HG03025 (cell line): ENCODE data around the gene TTC13.

Experiments used
- ATAC-seq: cut with Tn5 transposase; IDR thresholded peaks from one replicate; pipeline ENCODE4 v1.9.1; 2021; ENCODE audit warnings: mild to moderate bottlenecking, moderate library complexity; ENCODE audit not compliant: unreplicated experiment, low FRiP score

Gene TTC13

DNA sequence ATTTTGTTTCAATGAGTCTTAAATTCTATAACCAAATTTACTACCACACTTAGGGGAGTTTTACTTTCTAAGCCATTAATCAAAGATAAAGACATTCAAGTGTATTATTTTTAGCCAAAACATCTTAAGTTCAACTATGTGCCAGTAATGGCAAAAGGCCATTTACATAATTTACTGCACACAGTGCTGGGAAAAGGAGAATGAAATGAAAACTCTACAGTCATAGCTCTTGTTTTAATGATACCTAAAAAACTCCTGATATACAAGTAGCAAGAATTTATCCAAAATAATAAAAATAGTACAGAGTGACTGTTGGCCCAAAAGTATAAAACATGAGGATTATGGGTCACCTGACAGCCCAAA is 67.9 kb downstream of the TTC13 start:
- ATAC-seq = no peak

DNA sequence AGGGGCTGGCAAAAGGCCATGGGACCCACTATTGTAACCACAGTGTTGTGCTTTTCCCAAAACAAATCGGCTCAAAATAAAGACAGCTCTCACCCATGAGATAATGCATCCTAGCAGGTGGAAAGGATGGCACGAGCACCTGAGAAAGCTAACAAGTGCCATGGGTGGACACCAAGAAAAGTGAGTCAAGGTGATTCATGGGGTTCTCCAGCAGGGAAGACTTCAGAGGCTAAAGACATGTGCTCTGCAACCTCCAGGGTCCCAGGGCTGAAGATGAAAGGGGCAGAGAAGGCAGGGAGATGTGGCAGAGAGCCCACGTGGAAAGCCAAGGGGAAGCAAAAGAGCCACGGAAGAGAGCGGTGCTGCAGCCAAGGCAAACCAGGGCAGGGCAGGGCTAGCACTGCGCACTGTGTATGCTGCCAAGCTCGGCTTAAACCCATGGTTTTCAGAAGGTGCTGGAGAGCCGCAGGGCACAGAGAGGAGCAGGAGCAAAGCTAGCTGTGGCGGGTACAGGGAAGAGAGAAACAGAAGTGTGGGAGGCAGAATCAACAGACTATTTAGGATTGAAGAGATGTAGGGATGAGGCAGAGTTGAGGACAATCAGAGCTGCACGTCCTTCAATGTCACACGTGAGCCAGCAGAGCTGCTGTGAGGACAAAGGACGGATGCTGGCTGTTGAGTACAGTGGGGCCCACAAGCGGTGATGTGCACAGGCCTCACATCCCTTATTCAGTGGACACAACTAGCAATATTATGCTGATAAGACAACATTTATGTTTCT is 68.5 kb downstream of the TTC13 start:
- ATAC-seq = no peak

GRCh38 chr1:230907472-230908205 is 71.0 kb downstream of the TTC13 start:
- ATAC-seq = no peak

DNA sequence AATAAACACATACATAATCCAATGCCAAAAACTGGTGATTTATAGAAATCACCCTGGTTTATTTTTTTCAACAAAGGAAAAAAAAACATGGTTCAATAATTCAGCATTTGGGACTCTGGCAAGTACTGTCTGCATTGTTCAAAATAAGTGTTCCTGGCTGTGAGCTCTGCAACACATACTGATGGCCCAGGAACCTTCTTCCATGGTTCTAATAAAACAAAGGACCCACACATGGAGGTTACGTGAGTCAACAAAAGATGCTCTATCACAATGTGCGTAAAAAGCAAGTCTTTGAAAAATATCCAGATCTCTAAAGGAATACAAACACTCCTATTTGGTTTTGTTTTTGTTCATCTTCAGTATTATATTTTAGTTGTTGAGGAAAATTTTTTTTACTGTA is 72.4 kb downstream of the TTC13 start:
- ATAC-seq = no peak

- ATAC-seq = no peak
Measured at GRCh38 chr1:230905733-230906132, 72.9 kb downstream of the TTC13 start.

DNA sequence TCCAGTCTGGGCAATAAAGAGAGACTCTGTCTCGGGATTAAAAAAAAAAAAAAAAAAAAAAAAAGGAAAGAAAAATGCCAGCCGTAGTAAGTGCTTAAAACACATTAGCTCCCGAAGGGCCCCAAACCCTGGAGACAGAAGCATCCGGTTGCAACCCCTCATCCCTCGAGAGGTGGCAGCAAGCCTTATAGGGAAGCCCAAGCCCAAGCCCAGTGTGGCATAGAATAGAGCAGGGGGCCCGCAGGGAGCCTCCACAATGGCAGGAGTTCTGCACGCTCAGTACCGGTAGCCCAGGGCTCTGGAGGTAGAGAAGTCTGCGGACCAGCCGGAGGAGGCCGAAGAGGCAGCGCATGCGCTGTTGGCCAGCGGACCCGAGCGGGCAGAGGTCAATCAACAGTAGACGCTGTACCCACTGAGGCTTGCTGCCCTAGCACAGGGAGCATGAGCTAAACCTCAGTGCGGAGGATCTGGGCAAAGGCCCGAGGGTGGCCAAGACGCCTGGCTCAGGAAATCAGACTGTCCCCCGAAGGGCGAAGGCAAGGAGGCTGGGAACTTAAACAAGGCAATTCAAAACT is 76.2 kb downstream of the TTC13 start:
- ATAC-seq = no peak

DNA sequence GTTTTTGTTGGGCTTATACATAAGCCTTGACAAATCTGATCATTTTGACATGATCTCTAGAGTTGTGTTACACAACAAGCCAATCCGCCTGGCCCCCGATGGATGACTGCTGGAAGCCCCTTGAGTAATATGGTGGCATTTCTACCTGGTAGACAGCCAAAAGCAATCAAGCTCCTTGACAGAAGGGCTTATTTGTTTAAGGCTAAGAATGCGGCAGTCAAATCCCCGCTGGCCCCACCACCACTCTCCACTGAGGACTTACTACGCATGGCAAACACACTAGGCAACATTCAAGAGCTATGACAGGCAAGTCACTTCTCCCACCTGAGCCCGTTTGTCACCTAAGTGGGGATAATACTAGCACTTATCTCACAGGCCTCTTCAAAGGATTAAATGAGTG is 77.0 kb downstream of the TTC13 start:
- no peak for ATAC-seq

- ATAC-seq = no peak
Measured at GRCh38 chr1:230900984-230901383, 77.7 kb downstream of the TTC13 start.

DNA sequence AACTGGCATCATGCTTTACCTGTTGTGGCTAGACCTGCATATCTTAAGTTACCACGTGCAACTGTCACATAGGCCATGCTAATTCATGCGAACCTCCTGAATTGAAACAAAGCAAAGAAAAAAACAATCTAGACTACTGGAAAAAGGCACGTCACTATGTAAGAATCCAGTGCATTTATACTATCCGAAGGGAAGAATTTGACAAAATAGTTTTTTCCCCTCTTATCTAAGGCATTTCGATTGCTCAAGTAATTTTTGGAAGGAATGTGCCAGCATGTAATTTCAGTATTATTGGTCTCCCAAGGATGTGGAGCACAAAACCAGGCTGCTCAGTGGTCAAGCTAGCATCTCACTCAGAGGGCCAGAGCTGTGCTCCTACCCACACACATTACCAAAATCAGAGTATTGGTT is 78.8 kb downstream of the TTC13 start:
- ATAC-seq = no peak

- no peak for ATAC-seq
Measured at GRCh38 chr1:230898748-230899147, 79.9 kb downstream of the TTC13 start.

GRCh38 chr1:230898144-230898543 is 80.5 kb downstream of the TTC13 start:
- no peak for ATAC-seq

- no peak for ATAC-seq
Measured at GRCh38 chr1:230896779-230897178, 81.9 kb downstream of the TTC13 start.

GRCh38 chr1:230895452-230895851 is 83.2 kb downstream of the TTC13 start:
- ATAC-seq = no peak

DNA sequence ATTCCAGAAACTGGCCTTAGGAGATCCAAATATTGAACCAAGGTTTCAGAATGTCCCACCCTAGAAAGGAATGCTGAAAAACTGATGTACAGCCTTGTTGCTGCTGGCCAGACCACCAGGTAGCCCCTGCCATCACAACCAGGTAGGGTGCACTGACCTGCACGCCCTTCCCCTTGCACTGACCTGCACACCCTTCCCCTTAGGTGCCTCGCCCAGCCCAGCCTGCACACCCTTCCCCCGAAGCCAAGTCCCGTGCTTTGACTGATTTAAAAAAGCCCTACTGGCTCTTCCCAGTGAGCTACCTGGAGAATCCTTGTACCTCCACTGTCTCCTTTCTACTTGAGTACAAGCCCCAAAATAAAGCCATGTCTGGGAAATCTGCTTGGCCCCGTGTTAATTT is 84.0 kb downstream of the TTC13 start:
- ATAC-seq = no peak

GRCh38 chr1:230894032-230894431 is 84.6 kb downstream of the TTC13 start:
- ATAC-seq = no peak

DNA sequence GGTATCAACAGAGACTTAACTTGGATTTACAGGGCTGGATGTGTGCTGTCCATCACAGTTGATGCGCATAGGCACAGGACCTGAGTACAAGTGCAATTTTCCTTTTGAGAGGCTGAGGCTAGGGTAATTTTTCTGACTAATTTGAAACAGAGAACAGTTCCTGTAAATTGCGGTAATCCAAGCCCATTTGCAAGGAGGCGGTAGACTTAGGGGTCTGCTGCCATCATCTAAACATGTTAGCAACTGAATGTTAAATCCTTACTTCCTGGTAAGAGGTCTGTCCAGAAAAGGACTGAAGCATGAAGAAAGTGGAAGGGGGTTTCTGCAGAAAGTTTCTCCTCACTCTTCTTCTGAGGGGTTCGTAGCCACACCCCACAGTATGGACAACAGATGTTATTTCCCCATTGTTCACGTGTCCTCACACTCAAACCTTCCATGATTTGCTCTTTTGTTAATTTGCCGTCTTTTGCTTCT is 86.6 kb downstream of the TTC13 start:
- ATAC-seq = no peak

GRCh38 chr1:230891413-230891812 is 87.2 kb downstream of the TTC13 start:
- ATAC-seq = no peak

DNA sequence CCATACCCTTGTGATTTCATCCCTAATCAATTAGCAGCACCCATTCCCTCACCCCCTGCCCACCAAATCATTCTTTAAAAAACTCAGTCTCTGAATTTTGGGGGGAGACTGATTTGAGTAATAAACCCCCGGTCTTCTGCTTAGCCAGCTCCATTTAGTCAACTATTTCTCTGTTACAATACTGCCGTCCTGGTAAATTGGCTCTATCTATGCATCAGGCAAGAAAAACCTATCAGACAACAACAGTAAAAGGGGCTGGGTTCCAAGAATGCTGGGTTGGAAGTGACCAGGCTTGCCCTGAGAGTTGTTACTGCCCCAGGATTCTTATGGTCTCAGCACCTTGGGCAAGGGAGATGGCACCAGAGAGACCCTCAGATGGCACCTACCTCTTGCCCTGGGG is 94.0 kb downstream of the TTC13 start:
- ATAC-seq = no peak

DNA sequence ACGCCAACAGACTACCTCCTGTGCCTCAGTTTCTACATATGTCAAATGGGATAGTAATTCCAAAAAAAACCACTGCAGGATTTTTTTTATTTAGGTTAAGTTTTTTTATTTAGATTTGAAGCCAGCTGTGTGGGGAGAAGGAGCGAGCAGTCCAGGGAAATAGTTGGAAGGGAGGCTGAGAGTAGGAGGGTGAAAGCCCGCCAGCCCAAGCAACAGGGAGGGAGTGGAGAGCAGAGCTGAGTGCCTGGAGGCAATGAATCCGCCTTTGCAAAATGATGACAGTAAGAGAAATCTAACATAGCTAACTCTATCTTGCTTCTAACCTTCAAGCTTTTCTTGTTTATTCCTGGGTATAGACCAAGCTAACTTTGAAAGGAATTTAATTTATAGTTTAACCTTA is 94.7 kb downstream of the TTC13 start:
- ATAC-seq = no peak

GRCh38 chr1:230879778-230880177 is 98.9 kb downstream of the TTC13 start:
- no peak for ATAC-seq

- no peak for ATAC-seq
Measured at GRCh38 chr1:230878591-230878990, 100.1 kb downstream of the TTC13 start.
